H1 (cell line): ENCODE results near the gene SOBP.

Experiments
- EP300 ChIP-seq, 2 experiments: IDR thresholded peaks; 1 replicate in 1 of 2; 2 replicates in 1 of 2; pipeline ENCODE4 v1.6.1; 2011 to 2012; ENCODE audit warnings: low read depth in 2 of 2, low read length in 2 of 2, mild to moderate bottlenecking in 2 of 2, borderline replicate concordance in 1 of 2, inconsistent platforms in 1 of 2, moderate library complexity in 1 of 2
- KDM1A ChIP-seq: fragments of 200-600, 300-600 bp; sonication (generic); IDR thresholded peaks from 2 replicates; pipeline ENCODE4 v1.7.1; 2016; ENCODE audit warnings: mild to moderate bottlenecking, low read length, borderline replicate concordance
- SUZ12 ChIP-seq: fragments of 200-600 bp; sonication (generic); IDR thresholded peaks from 2 replicates; pipeline ENCODE4 v1.6.1; 2012; ENCODE audit warnings: mild to moderate bottlenecking, inconsistent platforms, low read length, moderate library complexity, mixed read lengths
- TF ChIP-seq, protein P1 (sequence below), 3 experiments: IDR thresholded peaks; 1 replicate in 2 of 3; 2 replicates in 1 of 3; pipeline versions ENCODE4 v1.5.1 to v1.6.1; 2011; ENCODE audit warnings: low read length in 3 of 3, mild to moderate bottlenecking in 3 of 3, inconsistent platforms in 2 of 3, low read depth in 1 of 3, moderate library complexity in 1 of 3; ENCODE audit not compliant: insufficient read depth in 1 of 3; ENCODE audit errors: control extremely low read depth in 1 of 3
- TF ChIP-seq, protein P2 (sequence below): IDR thresholded peaks from 2 replicates; pipeline ENCODE4 v1.6.1; 2012; ENCODE audit warnings: inconsistent platforms

DNA sequence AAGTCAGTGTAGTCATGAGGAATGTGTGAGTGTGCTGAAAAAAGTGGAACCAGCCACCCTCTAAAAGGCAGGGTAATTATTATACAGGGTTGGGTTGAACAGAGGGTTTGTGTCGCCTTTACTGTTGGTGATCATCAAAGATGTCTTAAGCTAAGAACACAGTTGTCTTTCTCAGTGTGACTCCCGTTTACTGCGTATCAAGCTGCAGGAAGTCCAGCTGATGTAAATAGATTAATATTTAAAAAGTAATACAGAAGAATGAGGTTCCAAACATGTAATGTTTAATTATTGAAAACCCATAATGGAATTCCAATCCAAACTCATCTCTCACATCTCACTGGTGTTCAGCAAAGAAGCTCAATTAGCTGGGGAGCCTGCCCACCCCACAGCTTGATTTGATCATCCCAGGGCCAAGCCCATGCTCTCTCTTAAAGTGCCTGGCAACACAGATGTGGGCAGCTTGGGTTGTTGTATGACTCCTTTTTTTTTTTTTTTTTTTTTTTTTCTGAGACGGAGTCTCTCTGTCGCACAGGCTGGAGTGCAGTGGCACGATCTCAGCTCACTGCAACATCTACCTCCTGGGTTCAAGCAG lies 127.5 kb downstream of the SOBP start:
- TF ChIP-seq, protein P1, sequence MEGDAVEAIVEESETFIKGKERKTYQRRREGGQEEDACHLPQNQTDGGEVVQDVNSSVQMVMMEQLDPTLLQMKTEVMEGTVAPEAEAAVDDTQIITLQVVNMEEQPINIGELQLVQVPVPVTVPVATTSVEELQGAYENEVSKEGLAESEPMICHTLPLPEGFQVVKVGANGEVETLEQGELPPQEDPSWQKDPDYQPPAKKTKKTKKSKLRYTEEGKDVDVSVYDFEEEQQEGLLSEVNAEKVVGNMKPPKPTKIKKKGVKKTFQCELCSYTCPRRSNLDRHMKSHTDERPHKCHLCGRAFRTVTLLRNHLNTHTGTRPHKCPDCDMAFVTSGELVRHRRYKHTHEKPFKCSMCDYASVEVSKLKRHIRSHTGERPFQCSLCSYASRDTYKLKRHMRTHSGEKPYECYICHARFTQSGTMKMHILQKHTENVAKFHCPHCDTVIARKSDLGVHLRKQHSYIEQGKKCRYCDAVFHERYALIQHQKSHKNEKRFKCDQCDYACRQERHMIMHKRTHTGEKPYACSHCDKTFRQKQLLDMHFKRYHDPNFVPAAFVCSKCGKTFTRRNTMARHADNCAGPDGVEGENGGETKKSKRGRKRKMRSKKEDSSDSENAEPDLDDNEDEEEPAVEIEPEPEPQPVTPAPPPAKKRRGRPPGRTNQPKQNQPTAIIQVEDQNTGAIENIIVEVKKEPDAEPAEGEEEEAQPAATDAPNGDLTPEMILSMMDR (IDR thresholded peaks at IDR 0.05; ENCODE audit: control extremely low read depth in 1 of 3, insufficient read depth in 1 of 3, low read depth in 1 of 3, low read length in 3 of 3), result no peak
- TF ChIP-seq KDM1A (no peak), SUZ12 (no peak), EP300 (IDR thresholded peaks at IDR 0.05; ENCODE audit: borderline replicate concordance in 1 of 2, low read depth in 2 of 2, low read length in 2 of 2) (no peak)
- TF ChIP-seq, protein P2, sequence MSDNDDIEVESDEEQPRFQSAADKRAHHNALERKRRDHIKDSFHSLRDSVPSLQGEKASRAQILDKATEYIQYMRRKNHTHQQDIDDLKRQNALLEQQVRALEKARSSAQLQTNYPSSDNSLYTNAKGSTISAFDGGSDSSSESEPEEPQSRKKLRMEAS, result no peak
